ENCODE results near the gene SLC25A11. TPM values are rescaled to one million over a fixed set of nuclear protein-coding genes. Genes with fewer than 3 reads are reported as not detected.

SLC25A11 gene
- total and polyA plus RNA-seq, 2 donors (not counting 3 experiments of a cell fraction or from before 2014, with no cell fraction given): 58.2 to 95.2 TPM

DNA sequence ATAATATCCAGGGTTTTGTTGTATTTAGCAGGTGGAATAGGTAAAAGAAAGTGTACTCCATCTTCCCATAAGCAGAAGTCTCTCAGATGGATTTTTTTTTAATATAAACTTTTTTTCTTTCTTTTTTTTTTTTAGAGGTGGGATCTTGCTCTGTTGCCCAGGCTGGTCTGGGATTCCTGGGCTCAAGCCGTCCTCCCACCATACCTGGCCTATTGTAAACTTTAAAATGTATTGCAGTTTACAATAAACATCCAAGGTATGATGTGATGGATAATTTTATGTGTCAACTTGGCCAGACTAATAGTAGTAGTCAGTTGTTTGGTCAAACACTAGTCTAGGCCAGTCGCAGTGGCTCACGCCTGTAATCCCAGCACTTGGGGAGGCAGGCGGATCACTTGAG lies 18.5 kb downstream of the SLC25A11 start:
- dilution Hi-C loops (cut with MboI; ENCODE audit: extremely low pct_ligation_motif_present, low sequenced_read_pairs) (no loop called here), intact Hi-C loops (cut with micrococcal nuclease) (no loop called here)
- no peak overlapping the region for H2AFZ ChIP-seq (ENCODE audit: low read depth, low read length)
- no peaks in the 10 kb centered on the region for H3K9me3 ChIP-seq (replicated peaks; ENCODE audit: control insufficient read depth, insufficient read depth, low read length)
- H3K4me2 ChIP-seq (ENCODE audit: insufficient read depth, low read length): no peak overlapping the region
- H3K4me3 ChIP-seq (replicated peaks in 1 of 3; ENCODE audit: insufficient read depth in 1 of 3, low read depth in 1 of 3, low read length in 3 of 3): no peak overlapping the region
- no peak overlapping the region for H3K9ac ChIP-seq (replicated peaks; ENCODE audit: extremely low read depth, insufficient read depth, low read length)
- no TSS peak for BruUV-seq (replicated peaks)
- TF ChIP-seq POLR2AphosphoS5 (IDR thresholded peaks at IDR 0.05; ENCODE audit: insufficient read depth, low read depth, low read length) (no peak), POLR2A (IDR thresholded peaks at IDR 0.05; ENCODE audit: low read depth, low read length) (no peak), GATA2 (IDR thresholded peaks at IDR 0.05; ENCODE audit: insufficient read depth, insufficient read length, low read depth, low read length) (no peak), JUN (IDR thresholded peaks at IDR 0.05; ENCODE audit: borderline replicate concordance, insufficient read depth, insufficient read length, low read depth) (no peak), FOS (IDR thresholded peaks at IDR 0.05; ENCODE audit: borderline replicate concordance, insufficient read depth, low read length) (no peak), MYC (IDR thresholded peaks at IDR 0.05; ENCODE audit: low read depth, low read length) (no peak), EZH2 (IDR thresholded peaks at IDR 0.05; ENCODE audit: borderline replicate concordance, low read depth, low read length, severe bottlenecking) (no peak)
- TF ChIP-seq, protein P1, sequence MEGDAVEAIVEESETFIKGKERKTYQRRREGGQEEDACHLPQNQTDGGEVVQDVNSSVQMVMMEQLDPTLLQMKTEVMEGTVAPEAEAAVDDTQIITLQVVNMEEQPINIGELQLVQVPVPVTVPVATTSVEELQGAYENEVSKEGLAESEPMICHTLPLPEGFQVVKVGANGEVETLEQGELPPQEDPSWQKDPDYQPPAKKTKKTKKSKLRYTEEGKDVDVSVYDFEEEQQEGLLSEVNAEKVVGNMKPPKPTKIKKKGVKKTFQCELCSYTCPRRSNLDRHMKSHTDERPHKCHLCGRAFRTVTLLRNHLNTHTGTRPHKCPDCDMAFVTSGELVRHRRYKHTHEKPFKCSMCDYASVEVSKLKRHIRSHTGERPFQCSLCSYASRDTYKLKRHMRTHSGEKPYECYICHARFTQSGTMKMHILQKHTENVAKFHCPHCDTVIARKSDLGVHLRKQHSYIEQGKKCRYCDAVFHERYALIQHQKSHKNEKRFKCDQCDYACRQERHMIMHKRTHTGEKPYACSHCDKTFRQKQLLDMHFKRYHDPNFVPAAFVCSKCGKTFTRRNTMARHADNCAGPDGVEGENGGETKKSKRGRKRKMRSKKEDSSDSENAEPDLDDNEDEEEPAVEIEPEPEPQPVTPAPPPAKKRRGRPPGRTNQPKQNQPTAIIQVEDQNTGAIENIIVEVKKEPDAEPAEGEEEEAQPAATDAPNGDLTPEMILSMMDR (IDR thresholded peaks at IDR 0.05; ENCODE audit: extremely low read depth in 1 of 2, insufficient read depth in 1 of 2, low read depth in 1 of 2, low read length in 2 of 2): no peak
- TF ChIP-seq, protein P2, sequence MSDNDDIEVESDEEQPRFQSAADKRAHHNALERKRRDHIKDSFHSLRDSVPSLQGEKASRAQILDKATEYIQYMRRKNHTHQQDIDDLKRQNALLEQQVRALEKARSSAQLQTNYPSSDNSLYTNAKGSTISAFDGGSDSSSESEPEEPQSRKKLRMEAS (IDR thresholded peaks at IDR 0.05; ENCODE audit: insufficient read depth, insufficient read length): no peak
- no peaks in the 10 kb centered on the region for H3K9me1 ChIP-seq (replicated peaks; ENCODE audit: control insufficient read depth, extremely low read depth, insufficient read depth, low read length)
- ChIA-PET CTCF (interaction anchor here (4.3 kb wide), 1 partner anchor 12 kb away, joined by 24 read pairs; no protein-coding TSS in a partner anchor), POLR2A (no interaction called here)
- H3K36me3 ChIP-seq (ENCODE audit: control insufficient read depth in 2 of 2, extremely low read depth in 1 of 2, insufficient read depth in 2 of 2, low read length in 2 of 2): no peaks in the 10 kb centered on the region
- no peaks in the 10 kb centered on the region for H3K79me2 ChIP-seq (ENCODE audit: control insufficient read depth, insufficient read depth, low read length)
- H3K27ac ChIP-seq (ENCODE audit: insufficient read depth, low read depth, low read length): no peak overlapping the region
- FAIRE-seq (no peak), DNase-seq (ENCODE audit: low read depth, low spot score) (no peak)
- H3K4me1 ChIP-seq (ENCODE audit: control insufficient read depth, extremely low read depth, insufficient read depth, low read length): no peaks in the 10 kb centered on the region
- H3K27me3 ChIP-seq (ENCODE audit: control insufficient read depth in 2 of 2, insufficient read depth in 2 of 2, low read length in 2 of 2): no peaks in the 10 kb centered on the region
- H4K20me1 ChIP-seq (replicated peaks; ENCODE audit: control insufficient read depth, extremely low read depth, insufficient read depth, low read length): no peaks in the 10 kb centered on the region
